Measurements from ENCODE around the gene PRR18. TPM values are rescaled to one million over a fixed set of nuclear protein-coding genes. Genes with fewer than 3 reads are reported as not detected.

Gene PRR18
- total RNA-seq, 1 donor from 2014 or later = not detected

DNA sequence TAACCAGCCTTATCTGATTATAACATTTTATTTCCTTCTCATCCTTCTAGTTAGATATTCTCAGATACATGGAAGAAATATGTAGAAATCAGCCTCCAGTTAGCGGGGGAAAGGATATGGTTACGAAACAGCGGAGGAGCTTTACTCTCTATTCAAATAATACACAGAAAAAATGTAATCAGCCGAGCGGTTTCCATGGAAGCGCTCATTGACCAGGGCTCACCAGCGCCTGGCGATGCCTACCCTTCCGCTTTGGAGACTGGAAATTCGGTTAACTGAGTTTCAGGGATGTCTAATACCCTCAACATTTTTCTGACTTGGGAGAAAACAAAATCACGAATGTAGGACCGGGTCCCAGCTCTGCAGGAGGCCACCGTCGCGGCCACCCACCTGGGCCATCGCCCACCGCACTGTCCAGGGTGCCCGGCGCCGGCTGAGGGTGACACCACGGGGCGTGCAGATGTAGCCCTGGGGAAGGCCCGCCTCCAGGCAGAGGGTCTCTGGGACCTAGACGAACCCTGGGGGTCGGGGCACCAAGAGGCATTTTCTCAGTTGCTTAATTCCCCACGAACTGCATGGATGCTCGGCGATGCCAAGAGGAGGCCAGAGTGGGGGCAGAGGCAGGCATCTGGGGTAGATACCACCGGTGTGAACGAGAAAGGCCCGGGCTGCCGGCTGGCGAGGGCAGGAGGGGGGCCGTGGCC lies 1.7 kb downstream of the PRR18 start:
- TF ChIP-seq CTCF (IDR thresholded peaks at IDR 0.05) = no peak
- peak overlapping the region; percentile 51 to 63 for H3K4me3 ChIP-seq
- intact Hi-C loops (cut with DNase I) = no loop called here
- peaks cover 8 to 10% of the 10 kb centered on the region in 2 donors for H3K4me1 ChIP-seq
- no peaks in the 10 kb centered on the region for H3K9me3 ChIP-seq
- H3K36me3 ChIP-seq = no peaks in the 10 kb centered on the region
- no peak for DNase-seq (ENCODE audit: low spot score in 2 of 2)
- no peak overlapping the region for H3K27ac ChIP-seq
- peaks cover 8% of the 10 kb centered on the region for H3K27me3 ChIP-seq

DNA sequence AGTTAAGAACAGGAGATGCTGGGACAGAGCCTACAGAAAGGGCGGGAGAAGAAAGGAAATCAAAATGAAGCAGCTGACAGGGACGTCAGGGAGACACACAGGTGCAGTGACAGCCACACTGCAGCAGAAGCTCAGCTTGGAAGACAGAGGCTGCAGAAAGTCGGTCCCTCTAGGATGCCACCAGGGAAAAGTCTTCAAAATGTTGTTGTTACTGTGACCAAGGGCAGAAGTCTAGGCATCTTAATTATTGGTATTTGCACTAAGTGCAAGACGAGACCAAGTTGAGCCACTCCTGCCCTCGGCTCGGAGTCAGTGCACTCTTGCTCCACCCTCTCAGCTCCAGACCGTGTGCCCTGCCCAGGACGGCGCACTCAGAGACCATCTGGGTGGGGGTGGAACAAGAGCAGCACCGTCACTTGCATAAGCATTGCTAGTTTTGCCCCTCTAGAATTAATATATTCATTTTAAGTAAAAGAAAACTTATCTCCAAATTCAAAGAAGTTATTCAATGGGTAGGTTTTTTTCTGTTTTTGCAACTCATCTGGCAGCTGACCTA lies 2.6 kb downstream of the PRR18 start:
- H3K27ac ChIP-seq = no peak overlapping the region
- no peaks in the 10 kb centered on the region for H3K36me3 ChIP-seq
- H3K27me3 ChIP-seq = peaks cover 8% of the 10 kb centered on the region
- DNase-seq (ENCODE audit: low spot score in 2 of 2) = no peak
- intact Hi-C loops (cut with DNase I) = no loop called here
- H3K4me1 ChIP-seq = peaks cover 8 to 10% of the 10 kb centered on the region in 2 donors
- no peak for TF ChIP-seq CTCF (IDR thresholded peaks at IDR 0.05)
- no peaks in the 10 kb centered on the region for H3K9me3 ChIP-seq
- H3K4me3 ChIP-seq = no peak overlapping the region

GRCh38 chr6:166304106-166304505 lies 4.1 kb downstream of the PRR18 start:
- Histone ChIP-seq H3K27ac (no peak overlapping the region), H3K27me3 (peaks cover 8% of the 10 kb centered on the region), H3K4me3 (no peak overlapping the region), H3K4me1 (peaks cover 8 to 10% of the 10 kb centered on the region in 2 donors), H3K36me3 (no peaks in the 10 kb centered on the region), H3K9me3 (no peaks in the 10 kb centered on the region)
- no peak for DNase-seq (ENCODE audit: low spot score in 2 of 2)
- no peak for TF ChIP-seq CTCF (IDR thresholded peaks at IDR 0.05)
- intact Hi-C loops (cut with DNase I) = no loop called here

DNA sequence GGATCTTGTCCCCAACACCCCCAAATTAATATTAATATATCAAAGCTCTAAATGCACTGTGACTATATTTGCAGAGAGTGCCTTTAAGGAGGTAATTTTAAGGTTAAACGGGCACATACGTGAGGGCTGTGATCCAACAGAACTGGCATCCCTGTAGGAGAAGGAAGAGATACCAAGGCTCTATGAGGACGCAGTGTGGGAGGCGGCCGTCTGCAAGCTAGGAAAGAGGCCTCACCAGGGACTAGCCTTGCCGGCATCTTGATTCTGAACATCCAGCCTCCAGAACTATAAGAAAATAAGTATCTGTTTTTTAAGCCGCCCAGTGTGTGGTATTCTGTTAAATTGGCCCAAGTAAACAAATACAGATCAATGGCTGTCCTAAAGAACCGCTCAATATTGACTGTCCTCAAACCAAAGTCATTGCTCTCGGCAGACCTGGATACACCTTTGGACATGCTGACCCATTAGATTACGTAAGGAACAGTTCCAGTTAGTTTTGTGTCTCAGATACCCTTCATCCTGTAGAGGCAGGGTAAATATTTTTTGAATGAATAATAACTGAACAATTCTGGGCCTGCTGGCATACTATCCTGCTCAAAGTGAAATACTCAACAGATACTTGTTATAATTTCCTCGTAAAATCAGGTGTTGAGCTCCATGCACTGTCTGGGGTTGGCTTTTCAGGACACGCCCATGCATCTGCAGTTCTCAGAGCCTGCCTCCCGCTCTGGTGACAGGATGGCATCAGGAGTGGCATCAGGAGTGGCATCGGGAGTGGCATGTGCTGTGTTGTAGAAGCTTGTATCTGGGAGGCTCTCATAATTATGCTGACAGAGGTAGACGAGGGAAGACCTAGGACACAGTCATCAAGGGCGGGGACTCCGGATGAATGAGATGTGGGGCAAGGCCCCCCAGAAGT lies 6.3 kb downstream of the PRR18 start:
- H3K9me3 ChIP-seq = no peaks in the 10 kb centered on the region
- no peaks in the 10 kb centered on the region for H3K36me3 ChIP-seq
- peaks cover 5% of the 10 kb centered on the region for H3K27me3 ChIP-seq
- H3K27ac ChIP-seq = no peak overlapping the region
- peaks cover 0 to 2% of the 10 kb centered on the region in 2 donors for H3K4me1 ChIP-seq
- intact Hi-C loops (cut with DNase I) = no loop called here
- DNase-seq (ENCODE audit: low spot score in 2 of 2) = no peak
- H3K4me3 ChIP-seq = no peak overlapping the region
- TF ChIP-seq CTCF (IDR thresholded peaks at IDR 0.05) = no peak

DNA sequence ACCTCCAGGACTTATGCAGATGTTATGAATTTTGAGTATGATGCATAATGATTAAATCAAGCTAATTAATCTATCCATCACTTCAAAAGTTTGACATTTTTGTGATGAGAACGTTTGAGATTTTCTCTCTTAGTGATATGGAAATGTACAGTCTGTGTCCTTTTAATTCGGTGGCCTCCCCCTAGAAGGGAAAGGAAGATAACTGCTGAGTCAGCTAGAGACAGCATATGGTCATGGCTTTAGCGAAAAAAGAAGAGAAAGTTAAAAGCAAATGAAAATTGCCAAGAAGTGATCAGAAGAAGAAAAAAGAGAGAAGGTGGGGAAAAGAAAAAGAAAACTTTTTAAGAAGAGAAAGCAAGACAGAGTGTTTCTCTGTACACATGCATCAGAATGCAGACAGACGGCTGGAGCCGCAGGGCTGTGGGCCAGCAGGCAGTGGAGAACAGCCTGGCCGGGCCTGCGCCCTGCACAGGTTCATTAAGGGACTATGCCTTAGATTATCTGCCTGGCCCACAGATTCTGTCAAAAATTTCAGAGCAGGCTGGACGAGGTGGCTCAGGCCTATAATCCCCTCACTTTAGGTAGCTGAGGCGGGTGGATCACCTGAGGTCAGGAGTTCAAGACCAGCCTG lies 7.7 kb downstream of the PRR18 start:
- H3K36me3 ChIP-seq = no peaks in the 10 kb centered on the region
- intact Hi-C loops (cut with DNase I) = no loop called here
- H3K4me3 ChIP-seq = no peak overlapping the region
- H3K27ac ChIP-seq = no peak overlapping the region
- no peaks in the 10 kb centered on the region for H3K27me3 ChIP-seq
- no peaks in the 10 kb centered on the region for H3K4me1 ChIP-seq
- no peak for TF ChIP-seq CTCF (IDR thresholded peaks at IDR 0.05)
- no peaks in the 10 kb centered on the region for H3K9me3 ChIP-seq
- DNase-seq (ENCODE audit: low spot score in 2 of 2) = no peak
